ENCODE data around the gene GALNT7. TPM values are rescaled to one million over a fixed set of nuclear protein-coding genes. Genes with fewer than 3 reads are reported as not detected.

Gene GALNT7
- total RNA-seq, 1 donor from 2014 or later = 63.9 TPM

DNA sequence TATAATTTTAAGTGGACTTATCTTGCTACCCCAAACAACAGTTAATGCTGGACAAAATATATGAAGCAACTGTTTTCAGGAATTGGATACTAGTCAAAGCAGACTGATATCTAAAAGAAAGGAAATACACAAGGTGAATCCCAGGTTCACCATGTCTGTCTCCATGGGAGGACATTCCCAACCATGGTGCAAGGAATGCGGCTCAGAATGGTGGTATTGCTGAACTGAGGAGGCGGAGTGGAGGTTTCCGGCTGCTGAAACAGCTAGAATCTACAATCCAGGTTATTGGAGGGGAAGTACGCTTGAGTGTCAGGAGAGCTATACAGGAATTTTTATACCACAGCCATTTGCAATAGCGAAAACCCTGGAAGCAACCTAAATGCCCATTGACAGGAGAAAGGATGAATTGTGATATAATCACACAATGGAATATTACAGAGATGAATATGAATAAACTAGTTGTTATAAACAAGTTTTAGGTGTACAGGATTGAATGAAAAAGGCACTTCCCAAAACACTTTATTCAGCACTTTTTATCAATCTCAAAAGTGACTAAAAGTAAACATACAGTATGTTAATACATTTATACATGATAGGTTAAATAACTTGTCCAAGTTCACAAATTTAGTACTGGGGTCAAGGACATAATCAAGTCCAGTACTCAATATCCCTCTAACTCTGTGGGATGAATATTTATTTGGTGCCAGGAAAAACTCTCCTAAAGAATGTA is 156.6 kb downstream of the GALNT7 start:
- H3K27me3 Mint-ChIP-seq = no peaks in the 10 kb centered on the region
- DNase-seq (ENCODE audit: extremely low spot score, unreplicated experiment) = no peak
- H3K4me1 Mint-ChIP-seq (ENCODE audit: unreplicated experiment) = no peaks in the 10 kb centered on the region
- H3K4me3 Mint-ChIP-seq = no peak overlapping the region
- TF ChIP-seq, protein P1, sequence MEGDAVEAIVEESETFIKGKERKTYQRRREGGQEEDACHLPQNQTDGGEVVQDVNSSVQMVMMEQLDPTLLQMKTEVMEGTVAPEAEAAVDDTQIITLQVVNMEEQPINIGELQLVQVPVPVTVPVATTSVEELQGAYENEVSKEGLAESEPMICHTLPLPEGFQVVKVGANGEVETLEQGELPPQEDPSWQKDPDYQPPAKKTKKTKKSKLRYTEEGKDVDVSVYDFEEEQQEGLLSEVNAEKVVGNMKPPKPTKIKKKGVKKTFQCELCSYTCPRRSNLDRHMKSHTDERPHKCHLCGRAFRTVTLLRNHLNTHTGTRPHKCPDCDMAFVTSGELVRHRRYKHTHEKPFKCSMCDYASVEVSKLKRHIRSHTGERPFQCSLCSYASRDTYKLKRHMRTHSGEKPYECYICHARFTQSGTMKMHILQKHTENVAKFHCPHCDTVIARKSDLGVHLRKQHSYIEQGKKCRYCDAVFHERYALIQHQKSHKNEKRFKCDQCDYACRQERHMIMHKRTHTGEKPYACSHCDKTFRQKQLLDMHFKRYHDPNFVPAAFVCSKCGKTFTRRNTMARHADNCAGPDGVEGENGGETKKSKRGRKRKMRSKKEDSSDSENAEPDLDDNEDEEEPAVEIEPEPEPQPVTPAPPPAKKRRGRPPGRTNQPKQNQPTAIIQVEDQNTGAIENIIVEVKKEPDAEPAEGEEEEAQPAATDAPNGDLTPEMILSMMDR (conservative IDR thresholded peaks at IDR 0.05) = no peak
- H3K27ac Mint-ChIP-seq = peak overlapping the region; percentile 6
- H3K36me3 Mint-ChIP-seq = peaks cover 17% of the 10 kb centered on the region
- H3K9me3 Mint-ChIP-seq = no peaks in the 10 kb centered on the region

GRCh38 chr4:173328236-173328901 is 159.8 kb downstream of the GALNT7 start:
- Mint-ChIP-seq H3K27ac (no peak overlapping the region), H3K27me3 (no peaks in the 10 kb centered on the region), H3K4me1 (ENCODE audit: unreplicated experiment) (peaks cover 15% of the 10 kb centered on the region), H3K9me3 (no peaks in the 10 kb centered on the region), H3K36me3 (peaks cover 33% of the 10 kb centered on the region), H3K4me3 (no peak overlapping the region)
- DNase-seq (ENCODE audit: extremely low spot score, unreplicated experiment) = no peak
- TF ChIP-seq, protein P1 (conservative IDR thresholded peaks at IDR 0.05) = no peak

- Mint-ChIP-seq H3K27ac (no peak overlapping the region), H3K9me3 (no peaks in the 10 kb centered on the region), H3K4me3 (no peak overlapping the region), H3K4me1 (ENCODE audit: unreplicated experiment) (peaks cover 15% of the 10 kb centered on the region), H3K36me3 (peaks cover 34% of the 10 kb centered on the region), H3K27me3 (peaks cover 4% of the 10 kb centered on the region)
- DNase-seq (ENCODE audit: extremely low spot score, unreplicated experiment) = no peak
- TF ChIP-seq, protein P1 (conservative IDR thresholded peaks at IDR 0.05) = no peak
Observed at GRCh38 chr4:173330590-173330989, 162.0 kb downstream of the GALNT7 start.

- H3K27ac Mint-ChIP-seq = peak overlapping the region; percentile 100
- peaks cover 32% of the 10 kb centered on the region for H3K36me3 Mint-ChIP-seq
Observed at GRCh38 chr4:173332021-173332487, 163.4 kb downstream of the GALNT7 start.

DNA sequence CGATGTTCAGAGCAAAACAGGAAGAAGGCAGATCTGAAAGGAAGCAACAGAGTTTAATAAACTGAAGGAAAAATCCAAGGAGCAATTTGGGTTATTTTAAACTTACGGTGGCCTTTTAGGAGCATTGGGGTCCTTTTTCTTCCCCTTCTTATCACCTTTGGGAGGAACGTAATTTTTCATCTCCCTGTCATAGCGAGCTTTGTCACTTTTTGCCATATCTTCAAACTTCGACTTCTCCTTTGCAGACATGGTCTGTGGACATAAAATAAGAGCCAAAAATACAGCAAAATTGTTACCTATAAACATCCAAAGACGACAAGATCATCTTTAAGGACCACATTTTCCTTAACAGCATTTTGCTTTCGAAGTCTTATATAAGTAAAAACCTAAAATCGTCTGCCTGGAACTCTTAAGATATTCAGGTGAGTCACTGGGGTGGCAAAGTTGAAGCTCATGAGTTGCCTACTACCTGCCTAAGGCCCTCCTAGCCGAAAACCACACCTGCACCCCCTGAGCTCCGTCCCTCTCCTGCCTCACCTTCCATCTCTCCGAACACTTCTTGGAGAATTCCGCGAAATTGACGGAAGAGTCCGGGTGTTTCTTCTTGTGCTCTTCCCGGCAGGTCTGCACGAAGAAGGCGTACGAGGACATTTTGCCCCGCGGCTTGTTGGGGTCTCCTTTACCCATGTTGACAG is 164.5 kb downstream of the GALNT7 start:
- TF ChIP-seq, protein P1 (conservative IDR thresholded peaks at IDR 0.05) = no peak
- Mint-ChIP-seq H3K36me3 (peaks cover 31% of the 10 kb centered on the region), H3K27me3 (peaks cover 4% of the 10 kb centered on the region), H3K27ac (peak overlapping the region; percentile 100), H3K9me3 (no peaks in the 10 kb centered on the region), H3K4me1 (ENCODE audit: unreplicated experiment) (peaks cover 22% of the 10 kb centered on the region), H3K4me3 (peak overlapping the region; percentile 98)
- no peak for DNase-seq (ENCODE audit: extremely low spot score, unreplicated experiment)

More at GRCh38 chr4:173332021-173332487, 163.4 kb downstream of the GALNT7 start:
- TF ChIP-seq, protein P1 (conservative IDR thresholded peaks at IDR 0.05) = no peak
- DNase-seq (ENCODE audit: extremely low spot score, unreplicated experiment) = no peak
- Mint-ChIP-seq H3K27me3 (peaks cover 4% of the 10 kb centered on the region), H3K4me3 (peak overlapping the region; percentile 98), H3K9me3 (no peaks in the 10 kb centered on the region), H3K4me1 (ENCODE audit: unreplicated experiment) (peaks cover 22% of the 10 kb centered on the region)

All from type B pancreatic cell (in vitro differentiated cells).